Measurements from ENCODE around the gene ZFP36L2.

DNA sequence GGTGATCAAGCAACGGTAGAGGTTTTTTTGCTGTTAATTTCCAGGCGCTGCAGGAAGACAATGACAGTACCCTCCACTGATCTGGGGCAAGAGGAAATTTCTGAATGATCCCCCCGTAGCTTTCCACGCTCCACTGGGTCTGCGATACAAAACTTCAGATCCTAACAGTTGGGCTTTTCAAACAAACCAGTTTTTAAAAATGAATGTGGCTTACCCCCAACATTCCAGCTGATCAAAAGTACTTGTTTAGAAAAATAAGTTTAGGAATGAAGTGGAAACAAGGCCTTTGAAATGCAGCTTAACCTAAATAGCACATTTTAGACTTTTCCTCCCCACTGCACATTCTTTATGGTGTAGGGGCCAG, 5.7 kb downstream of the ZFP36L2 start:
- TF ChIP-seq MZF1 (tag by site-specific recombination; IDR thresholded peaks at IDR 0.05; ENCODE audit: borderline replicate concordance) (no peak), CTCF (tag by site-specific recombination; IDR thresholded peaks at IDR 0.05) (no peak)
